ENCODE results near the gene ZNF275. TPM values are rescaled to one million over a fixed set of nuclear protein-coding genes. Genes with fewer than 3 reads are reported as not detected.
"Not testable (repeated sequence)": the region's sequence is repeated elsewhere in the genome, so short reads cannot be mapped to it uniquely, and the experiment has no call there.

Gene ZNF275, protein sequence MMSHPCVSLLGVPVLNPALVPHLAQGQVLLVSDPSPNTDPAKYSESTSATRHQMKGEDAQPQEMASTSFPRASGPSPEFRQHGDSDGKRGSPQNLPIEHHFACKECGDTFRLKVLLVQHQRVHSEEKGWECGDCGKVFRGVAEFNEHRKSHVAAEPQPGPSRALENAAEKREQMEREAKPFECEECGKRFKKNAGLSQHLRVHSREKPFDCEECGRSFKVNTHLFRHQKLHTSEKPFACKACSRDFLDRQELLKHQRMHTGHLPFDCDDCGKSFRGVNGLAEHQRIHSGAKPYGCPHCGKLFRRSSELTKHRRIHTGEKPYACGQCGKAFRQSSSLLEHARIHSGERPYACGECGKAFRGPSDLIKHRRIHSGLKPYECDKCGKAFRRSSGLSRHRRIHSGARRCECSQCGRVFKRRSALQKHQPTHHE
- total RNA-seq (2014; rRNA removed; shearing (Covaris generic)), result 1.8 and 2.9 TPM in 2 replicates

GRCh38 chrX:153333821-153334653, at the start of gene ZNF275:
Gene ZNF275 (plus strand): TSS chrX:153334153. CDS start chrX:153336680, 2,527 bp downstream.
- in situ Hi-C loops (cut with HindIII; ENCODE audit: low sequenced_read_pairs), result no loop called here

DNA sequence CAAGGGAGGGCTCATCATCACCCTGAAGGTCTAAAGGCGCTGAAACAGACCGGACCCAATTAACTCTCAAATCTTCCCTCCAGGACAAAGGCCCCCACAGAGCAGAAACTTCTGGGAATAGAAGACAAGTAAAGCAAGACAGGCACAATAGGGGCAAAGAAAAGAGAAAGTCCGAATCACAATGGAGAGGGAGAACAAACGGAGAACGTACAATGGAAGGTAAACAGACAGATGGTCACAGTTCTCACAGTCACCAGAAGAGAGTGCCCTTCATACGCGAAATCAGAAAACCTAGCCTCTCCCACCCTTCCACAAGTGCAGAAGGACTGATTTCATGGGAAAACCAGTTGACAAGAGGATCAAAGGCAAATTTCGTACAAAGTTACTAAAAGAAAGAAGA, 48.3 kb upstream of the ZNF275 start:
- in situ Hi-C loops (cut with HindIII; ENCODE audit: low sequenced_read_pairs); DNase-seq (ENCODE audit: low spot score): not testable (repeated sequence)

More at GRCh38 chrX:153333821-153334653, at the start of gene ZNF275:
- peak; percentile 80 for DNase-seq (ENCODE audit: low spot score)

DNA sequence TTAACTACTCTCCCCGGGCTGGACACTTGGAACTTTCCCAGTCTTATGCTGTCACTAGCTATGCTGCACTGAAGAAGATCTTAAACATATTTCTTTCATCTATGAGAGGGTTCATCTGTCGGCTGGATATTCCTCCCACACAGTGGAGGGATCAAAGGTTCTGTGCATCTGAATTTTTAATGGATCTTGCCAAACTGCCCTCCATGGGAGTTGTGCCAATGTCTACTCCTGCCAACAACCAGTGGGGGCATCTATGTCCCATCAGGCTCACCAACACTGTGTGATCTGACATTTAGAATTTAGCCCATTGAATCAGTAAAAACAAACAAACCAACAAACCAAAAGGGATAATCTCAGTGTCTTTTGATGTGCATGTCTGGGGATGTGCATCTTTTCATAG, 45.1 kb upstream of the ZNF275 start:
- DNase-seq (ENCODE audit: low spot score); in situ Hi-C loops (cut with HindIII; ENCODE audit: low sequenced_read_pairs): not testable (repeated sequence)

DNA sequence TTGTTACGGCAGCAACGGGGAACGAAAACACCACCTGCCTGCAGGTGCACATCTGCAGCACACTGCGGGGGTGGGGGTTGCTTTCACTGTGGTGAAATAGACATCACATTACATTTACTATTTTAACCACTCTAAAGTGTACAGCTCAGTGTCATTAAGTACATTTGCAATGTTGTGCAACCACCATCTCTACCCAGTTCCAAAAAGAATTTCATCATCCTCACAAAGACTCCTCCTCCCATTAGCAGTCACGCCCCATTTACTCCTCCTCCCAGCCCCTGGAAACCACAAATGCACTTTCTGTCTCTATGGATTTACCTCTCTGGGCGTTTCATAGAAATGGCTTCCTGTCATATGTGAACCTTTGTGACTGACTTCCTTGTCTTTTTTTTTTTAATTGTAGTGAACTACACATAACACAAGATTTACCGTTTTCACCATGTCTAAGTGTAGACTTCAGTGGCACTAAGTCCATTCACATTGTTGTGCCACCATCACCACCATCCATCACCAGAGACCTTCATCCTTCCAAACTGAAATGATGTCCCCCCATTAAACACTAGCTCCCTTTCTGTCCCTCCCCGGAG, 40.4 kb upstream of the ZNF275 start:
- in situ Hi-C loops (cut with HindIII; ENCODE audit: low sequenced_read_pairs); DNase-seq (ENCODE audit: low spot score): not testable (repeated sequence)

DNA sequence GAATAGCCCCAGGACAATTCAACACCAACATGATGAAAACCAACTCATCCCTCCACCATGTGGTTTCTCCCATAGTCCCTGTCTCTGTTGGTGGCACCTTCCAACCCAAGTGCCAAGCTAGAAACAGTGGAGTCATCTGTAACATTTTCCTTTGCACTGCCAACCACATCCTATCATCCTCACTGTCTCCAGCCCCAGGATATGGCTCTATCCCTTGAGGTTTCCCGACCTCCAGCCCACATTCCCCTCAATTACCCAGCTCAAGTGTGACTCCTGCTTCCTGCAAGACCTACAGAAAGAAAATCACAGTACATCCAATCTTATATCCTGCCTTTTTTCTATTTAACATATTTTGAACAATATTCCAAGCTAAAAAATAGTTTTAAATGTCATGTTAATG, 36.6 kb upstream of the ZNF275 start:
- DNase-seq (ENCODE audit: low spot score), result no peak
- in situ Hi-C loops (cut with HindIII; ENCODE audit: low sequenced_read_pairs), result no loop called here

- in situ Hi-C loops (cut with HindIII; ENCODE audit: low sequenced_read_pairs), result no loop called here
- no peak for DNase-seq (ENCODE audit: low spot score)
Measured at GRCh38 chrX:153299855-153300254, 34.1 kb upstream of the ZNF275 start.

DNA sequence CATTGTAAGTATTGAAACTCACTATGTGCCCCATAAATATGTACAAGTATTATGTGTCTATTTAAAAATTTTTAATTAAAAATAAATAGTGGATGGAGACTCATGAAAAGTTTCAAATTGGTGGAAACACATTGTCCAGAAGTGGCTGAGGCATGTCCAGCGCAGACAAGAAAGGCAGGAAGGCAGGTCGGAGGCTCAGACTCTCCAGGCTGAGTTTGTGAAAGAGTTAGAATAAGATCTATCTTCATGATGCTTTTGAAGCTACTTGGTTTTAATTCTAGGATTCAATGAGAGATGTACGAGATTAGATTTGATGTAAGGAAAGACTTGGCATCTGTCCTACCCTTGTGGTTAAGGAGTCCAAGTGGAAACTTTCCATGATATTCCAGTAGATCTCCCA, 32.2 kb upstream of the ZNF275 start:
- in situ Hi-C loops (cut with HindIII; ENCODE audit: low sequenced_read_pairs), result no loop called here
- DNase-seq (ENCODE audit: low spot score), result no peak

DNA sequence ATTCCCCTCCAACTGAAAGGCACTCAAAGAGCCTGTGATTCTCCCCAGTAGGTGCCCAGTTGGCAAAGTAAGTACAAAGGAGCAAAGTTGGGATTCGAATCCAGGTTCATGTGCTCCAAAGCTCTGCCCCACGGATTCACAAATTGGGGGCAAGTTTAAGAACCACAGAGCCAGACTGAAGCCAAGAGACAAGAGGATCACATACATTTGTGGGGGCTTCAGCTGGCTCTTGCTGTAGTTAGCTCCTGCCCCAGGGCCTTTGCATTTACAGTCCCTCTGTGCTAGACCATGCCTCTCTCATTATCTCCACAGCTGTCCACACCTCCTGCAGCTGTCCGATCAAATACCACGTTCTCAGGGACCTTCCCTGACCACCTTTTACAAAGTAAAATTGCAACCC, 31.2 kb upstream of the ZNF275 start:
- in situ Hi-C loops (cut with HindIII; ENCODE audit: low sequenced_read_pairs), result no loop called here
- DNase-seq (ENCODE audit: low spot score), result no peak

DNA sequence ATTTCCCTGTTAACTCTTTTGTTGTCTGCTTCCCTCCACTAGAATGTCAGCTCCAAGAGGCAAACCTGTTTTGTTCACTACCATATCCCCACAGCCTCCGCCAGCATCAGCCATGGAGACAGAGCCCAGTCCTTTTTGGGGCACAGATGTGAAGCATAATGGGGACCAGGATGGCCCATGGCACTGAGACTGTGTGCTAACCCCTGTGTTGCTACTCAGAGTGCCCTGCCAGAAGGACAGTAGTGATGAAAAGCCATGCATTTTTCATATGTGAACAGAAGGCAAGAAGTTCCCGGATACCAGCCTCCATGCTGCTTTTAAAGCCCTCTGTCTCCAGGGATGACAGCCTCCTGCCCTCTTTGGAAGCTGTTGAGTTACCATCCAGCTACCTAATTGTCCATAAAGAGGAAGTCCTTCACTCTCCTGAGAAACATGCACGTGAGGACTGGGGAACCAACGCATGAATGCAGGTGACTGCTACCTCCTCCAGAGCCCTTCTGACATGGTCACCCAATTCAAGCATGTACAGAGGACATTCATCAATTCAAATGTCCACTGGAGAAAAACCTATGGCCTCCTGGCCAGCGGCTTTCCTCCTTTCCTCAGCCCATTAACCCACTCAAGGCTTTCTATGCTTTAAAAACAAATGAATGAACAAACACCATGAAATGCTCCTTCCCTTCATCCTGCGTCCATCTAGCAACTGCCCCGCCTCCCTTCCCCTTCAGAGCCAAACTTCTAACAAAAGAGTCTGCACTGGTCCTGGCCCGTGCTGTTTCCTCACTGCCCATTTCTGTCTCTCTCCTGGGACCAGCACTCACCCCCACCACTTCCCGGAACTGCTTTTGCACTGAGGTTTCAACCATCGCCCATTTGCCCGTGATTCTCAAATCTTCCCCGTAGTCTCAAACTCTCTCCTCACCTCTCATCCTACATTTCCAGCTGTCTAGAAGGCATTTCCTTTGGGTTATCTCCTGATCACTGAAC, 30.4 kb upstream of the ZNF275 start:
- no peak for DNase-seq (ENCODE audit: low spot score)
- in situ Hi-C loops (cut with HindIII; ENCODE audit: low sequenced_read_pairs), result no loop called here

DNA sequence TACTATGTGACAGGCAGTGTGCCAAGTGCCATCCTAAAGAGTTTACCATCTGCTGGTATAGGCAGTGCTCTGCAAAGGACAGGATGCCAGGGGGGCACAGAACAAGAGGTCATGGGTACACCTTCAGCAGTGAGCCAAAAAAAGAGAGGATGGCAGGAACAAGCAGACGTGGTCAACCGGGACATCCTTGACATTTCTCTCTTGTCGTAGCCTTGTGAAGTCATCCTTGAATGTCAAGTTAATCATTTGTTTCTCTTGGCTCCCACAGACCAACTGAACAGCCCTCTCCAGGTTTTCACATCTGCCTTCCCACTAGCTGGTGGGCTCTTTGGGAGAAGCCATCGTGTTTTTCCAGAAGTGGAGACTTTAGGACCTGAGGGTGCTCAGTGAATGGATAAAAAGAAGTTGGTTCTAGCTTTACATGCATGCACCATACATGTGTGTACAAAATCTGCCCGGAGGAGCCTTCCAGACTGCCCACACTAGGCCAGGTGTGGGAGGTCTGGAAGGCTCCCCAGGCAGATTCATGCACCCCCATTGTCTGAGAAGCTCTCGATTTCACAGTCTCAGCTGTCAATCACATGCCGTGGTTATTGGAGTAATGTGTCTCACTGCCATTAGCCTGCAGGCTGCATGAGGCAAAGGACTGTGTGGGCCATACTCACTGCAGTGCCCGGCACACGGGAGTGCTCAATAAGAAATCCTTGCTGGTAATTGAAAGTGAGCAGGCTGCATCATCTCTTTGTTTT, 28.8 kb upstream of the ZNF275 start:
- in situ Hi-C loops (cut with HindIII; ENCODE audit: low sequenced_read_pairs), result no loop called here
- DNase-seq (ENCODE audit: low spot score), result no peak

GRCh38 chrX:153305972-153306371, 28.0 kb upstream of the ZNF275 start:
- in situ Hi-C loops (cut with HindIII; ENCODE audit: low sequenced_read_pairs), result no loop called here
- no peak for DNase-seq (ENCODE audit: low spot score)

DNA sequence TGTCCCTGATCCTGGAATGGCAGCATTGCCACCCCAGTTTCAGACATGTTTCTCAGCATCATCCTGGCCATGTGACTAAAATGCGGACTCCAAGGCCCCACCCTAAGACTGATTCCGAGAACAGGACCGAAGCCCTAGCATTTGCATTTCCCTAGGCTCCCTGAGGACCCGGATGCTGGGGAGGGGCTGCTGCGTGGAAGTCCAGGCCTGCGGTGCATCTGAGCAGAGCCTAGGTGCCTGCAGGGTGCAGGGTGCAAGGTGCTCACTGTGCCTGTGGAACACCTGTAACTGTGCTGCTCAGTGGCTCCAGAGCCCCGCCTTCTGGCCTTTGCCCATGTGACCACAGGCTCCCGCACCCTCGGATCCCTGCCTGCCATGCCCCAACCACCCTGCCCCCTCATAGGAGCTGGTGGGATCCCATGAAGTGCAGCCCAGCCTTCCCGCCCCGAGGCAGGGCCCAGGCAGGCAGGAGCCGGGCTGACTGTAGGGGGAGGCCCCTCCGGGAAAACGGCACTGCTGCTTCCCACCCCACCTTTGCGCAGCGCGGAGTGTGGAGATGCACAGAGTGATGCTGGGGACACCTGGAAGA, 27.3 kb upstream of the ZNF275 start:
- DNase-seq (ENCODE audit: low spot score), result no peak
- in situ Hi-C loops (cut with HindIII; ENCODE audit: low sequenced_read_pairs), result no loop called here

DNA sequence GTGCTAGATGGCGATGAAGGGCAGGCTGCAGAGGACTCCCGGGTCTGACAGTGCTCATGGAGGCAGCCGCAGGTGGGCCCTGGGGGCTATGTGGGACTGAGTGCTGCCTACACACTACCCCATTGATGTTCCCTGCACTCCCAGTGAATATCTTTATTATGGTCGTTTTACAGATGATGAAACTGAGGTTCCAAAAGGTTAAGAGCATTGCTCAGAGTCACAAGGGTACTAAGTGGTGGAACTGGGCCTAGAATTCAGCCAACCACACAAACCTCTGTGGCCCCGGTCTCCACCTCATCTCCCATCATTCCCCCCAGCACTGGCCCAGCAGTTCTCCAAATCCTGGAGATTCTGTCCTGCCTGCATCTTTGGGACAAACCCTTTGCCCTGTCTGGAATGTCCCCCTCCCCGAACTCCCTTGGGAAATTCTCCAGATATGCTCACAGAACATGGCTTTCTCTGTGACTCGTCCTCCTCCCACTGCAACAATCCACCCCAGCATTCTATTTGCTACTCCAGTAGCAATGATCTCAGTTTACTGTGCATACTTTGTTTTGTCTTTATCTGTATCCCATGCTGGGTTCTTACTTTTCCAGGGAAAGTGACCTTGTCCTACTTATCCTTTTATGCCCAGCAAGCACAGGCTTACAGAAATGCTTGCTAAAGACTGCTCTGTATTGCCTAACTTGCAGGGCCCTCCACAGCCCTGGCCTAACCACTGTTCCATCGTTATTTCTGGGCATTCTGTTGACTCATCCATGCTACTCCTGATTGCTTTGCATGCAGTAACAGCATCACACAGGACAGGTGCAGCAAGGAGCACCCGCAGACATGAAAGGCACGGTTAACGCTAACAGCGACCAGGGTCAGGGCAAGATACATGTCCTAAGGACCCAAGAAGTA, 26.4 kb upstream of the ZNF275 start:
- DNase-seq (ENCODE audit: low spot score), result no peak
- in situ Hi-C loops (cut with HindIII; ENCODE audit: low sequenced_read_pairs), result no loop called here

DNA sequence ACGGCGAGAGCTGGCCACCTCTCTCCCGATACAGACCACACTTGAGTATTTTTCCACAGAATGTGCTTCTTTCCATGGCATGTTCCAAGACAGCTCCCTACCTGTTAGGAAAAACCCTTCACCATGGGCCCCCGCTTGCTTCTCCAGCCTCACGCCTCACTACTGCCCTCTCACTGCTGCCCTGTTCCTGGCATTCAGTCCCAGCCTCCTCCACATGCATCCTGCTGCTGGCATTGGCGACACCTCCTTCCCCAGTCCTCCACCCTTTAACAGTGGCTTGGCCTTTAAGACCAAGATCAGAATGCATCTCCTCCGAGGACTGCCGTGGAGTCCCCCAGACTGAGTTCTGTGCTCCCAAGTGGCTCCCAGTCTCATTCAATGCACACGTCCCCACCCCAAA, 23.1 kb upstream of the ZNF275 start:
- in situ Hi-C loops (cut with HindIII; ENCODE audit: low sequenced_read_pairs), result no loop called here
- no peak for DNase-seq (ENCODE audit: low spot score)

DNA sequence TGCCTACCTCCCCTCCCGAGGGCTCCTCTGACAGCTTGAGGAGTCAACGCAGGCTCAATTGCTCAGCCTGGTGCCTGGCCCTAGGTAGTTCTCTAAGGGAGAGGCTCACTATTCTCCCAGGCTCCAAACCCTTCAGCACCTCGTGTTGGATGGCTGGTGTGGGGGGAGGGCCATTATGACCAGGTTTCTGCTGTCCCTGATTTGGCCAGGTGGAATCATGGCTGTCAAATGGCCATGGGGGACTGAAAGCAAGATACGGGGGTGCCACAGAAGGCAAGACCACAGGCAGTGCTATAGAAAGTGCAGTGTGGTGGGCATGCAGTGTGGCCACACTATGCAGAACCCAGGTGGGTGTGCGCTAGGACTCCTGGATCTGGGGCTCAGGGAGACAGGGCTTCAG, 21.9 kb upstream of the ZNF275 start:
- in situ Hi-C loops (cut with HindIII; ENCODE audit: low sequenced_read_pairs), result no loop called here
- DNase-seq (ENCODE audit: low spot score), result no peak

DNA sequence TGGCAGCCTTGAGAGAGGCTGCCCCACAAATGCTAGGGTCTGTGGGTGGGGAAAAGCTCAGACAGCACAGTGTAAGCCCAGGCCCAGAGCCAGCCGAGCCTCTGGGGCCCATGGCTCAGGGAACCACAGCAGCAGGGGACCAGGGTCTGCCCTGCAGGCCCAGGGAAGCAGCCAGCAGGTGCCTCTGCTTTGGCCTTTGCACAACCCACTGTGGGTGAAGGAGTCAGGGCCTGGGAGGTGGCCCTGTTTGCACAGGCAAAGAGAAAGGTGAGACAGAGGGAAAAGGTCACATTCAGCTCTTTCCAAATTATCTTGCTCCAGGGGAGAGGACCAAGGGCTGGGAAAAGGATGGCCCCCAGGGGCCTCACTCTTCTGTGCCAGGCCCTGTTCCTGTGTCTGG, 21.1 kb upstream of the ZNF275 start:
- in situ Hi-C loops (cut with HindIII; ENCODE audit: low sequenced_read_pairs), result no loop called here

GRCh38 chrX:153317306-153317705, 16.6 kb upstream of the ZNF275 start:
- DNase-seq (ENCODE audit: low spot score), result no peak
- in situ Hi-C loops (cut with HindIII; ENCODE audit: low sequenced_read_pairs), result no loop called here

More for the DNA sequence above, 21.1 kb upstream of the ZNF275 start:
- DNase-seq (ENCODE audit: low spot score), result no peak

Measured in G401 (cell line).